K562 (cell line): ENCODE results near the gene CCDC9. TPM values are rescaled to one million over a fixed set of nuclear protein-coding genes. Genes with fewer than 3 reads are reported as not detected.
A peak's percentile ranks its signal among the peaks of the same experiment; 100 is the strongest.

Source experiments
- ARID1B ChIP-seq: fragments of 450-650 bp; IDR thresholded peaks from 2 replicates; pipeline ENCODE4 v1.6.1; 2016; ENCODE audit warnings: antibody characterized with exemption, mild to moderate bottlenecking, inconsistent platforms
- CBX1 ChIP-seq: sonication (generic); IDR thresholded peaks from 2 replicates; pipeline ENCODE4 v1.6.1; 2016; ENCODE audit warnings: antibody characterized with exemption, low read depth, mild to moderate bottlenecking
- CXXC5 ChIP-seq: fragments of 250-450 bp; sonication (Bioruptor Pico); IDR thresholded peaks from 2 replicates; pipeline ENCODE4 v1.8.0; 2022; ENCODE audit warnings: inconsistent platforms, mild to moderate bottlenecking, moderate library complexity
- GTF2A2 ChIP-seq: IDR thresholded peaks from 2 replicates; pipeline ENCODE4 v1.6.1; 2016; ENCODE audit warnings: mild to moderate bottlenecking, missing genetic modification characterization, missing compliant biosample characterization
- GTF2F1 ChIP-seq: IDR thresholded peaks from 2 replicates; pipeline ENCODE4 v1.6.1; 2011; ENCODE audit warnings: low read depth, low read length, improper control_type of control experiment
- MAFG ChIP-seq: fragments of 450-650 bp; conservative IDR thresholded peaks from 2 replicates; pipeline ENCODE4 v1.6.1; 2016; ENCODE audit warnings: missing genetic modification characterization, missing compliant biosample characterization
- MTA3 ChIP-seq: fragments of 450-650 bp; formaldehyde crosslinking; IDR thresholded peaks from 2 replicates; pipeline ENCODE4 v1.6.1; 2017; ENCODE audit warnings: mild to moderate bottlenecking, borderline replicate concordance
- RBFOX2 ChIP-seq: fragments of 200-400 bp; formaldehyde crosslinking; IDR thresholded peaks from 2 replicates; pipeline ENCODE4 v1.6.1; 2017; ENCODE audit warnings: low read depth, mild to moderate bottlenecking, low read length, moderate library complexity
- RBM34 ChIP-seq: fragments of 200-400 bp; formaldehyde crosslinking; IDR thresholded peaks from 2 replicates; pipeline ENCODE4 v1.6.1; 2018; ENCODE audit warnings: low read length, borderline replicate concordance; ENCODE audit not compliant: insufficient read depth
- TAF7 ChIP-seq: fragments of 450-650 bp; IDR thresholded peaks from 2 replicates; pipeline ENCODE4 v1.6.1; 2016; ENCODE audit warnings: missing genetic modification characterization, missing compliant biosample characterization
- THRAP3 ChIP-seq: fragments of 450-650 bp; IDR thresholded peaks from 2 replicates; pipeline ENCODE4 v1.6.1; 2016; ENCODE audit warnings: mild to moderate bottlenecking, inconsistent platforms, borderline replicate concordance
- ZBTB17 ChIP-seq: fragments of 450-650 bp; formaldehyde crosslinking; IDR thresholded peaks from 2 replicates; pipeline ENCODE4 v1.4.0; 2020; ENCODE audit warnings: mild to moderate bottlenecking
- ZNF140 ChIP-seq: fragments of 250-450 bp; sonication (Bioruptor Pico); IDR thresholded peaks from 2 replicates; pipeline ENCODE4 v1.8.0; 2021; ENCODE audit warnings: moderate library complexity, mild to moderate bottlenecking, inconsistent platforms
- ZNF197 ChIP-seq: fragments of 200-800 bp; sonication (Bioruptor generic); IDR thresholded peaks from 2 replicates; pipeline ENCODE4 v1.6.1; 2016; ENCODE audit warnings: low read depth, missing genetic modification characterization, missing compliant biosample characterization
- ZNF347 ChIP-seq: fragments of 450-650 bp; formaldehyde crosslinking; IDR thresholded peaks from 2 replicates; pipeline ENCODE4 v1.4.0; 2020; ENCODE audit warnings: low read depth, mild to moderate bottlenecking, moderate library complexity
- ZNF507 ChIP-seq: conservative IDR thresholded peaks from 2 replicates; pipeline ENCODE4 v1.6.1; 2017; ENCODE audit warnings: missing genetic modification characterization, missing compliant biosample characterization
- ZNF551 ChIP-seq: fragments of 250-450 bp; sonication (Bioruptor Pico); IDR thresholded peaks from 2 replicates; pipeline ENCODE4 v1.5.0; 2021; ENCODE audit warnings: mild to moderate bottlenecking, moderate library complexity
- ZNF79 ChIP-seq: fragments of 250-450 bp; sonication (Bioruptor Pico); IDR thresholded peaks from 2 replicates; pipeline ENCODE4 v1.4.0; 2020; ENCODE audit warnings: low read depth, mild to moderate bottlenecking, moderate library complexity
- polyA plus RNA-seq, 8 experiments: library from polyadenylated mRNA; depleted of rRNA in 4 of 8; stranded (reverse) in 5 of 8; unstranded in 3 of 8; fragments of >200 nt; fragmentation: Nextera tagmentation in 2 of 8; fragmentation: Illumina TruSeq in 1 of 8; extraction: Ambion mirVana in 2 of 8; extraction: Trizol in 1 of 8; gene quantifications; 2 replicates each; pipeline versions ENCODE4 v1.2.1 to v1.2.3, GENCODE V29; 2011 to 2014; ENCODE audit warnings: inconsistent platforms in 1 of 8, missing spikeins in 1 of 8
- total RNA-seq, 7 experiments: library from RNA; depleted of rRNA in 6 of 7; stranded (reverse); fragments of >200 nt in 6 of 7; fragmentation: Illumina TruSeq in 2 of 7; extraction: Trizol in 2 of 7; gene quantifications; 2 replicates each; pipeline versions ENCODE4 v1.2.1 to v1.2.3, GENCODE V29; 2011 to 2021; ENCODE audit warnings: low replicate concordance in 1 of 7
- TF ChIP-seq, protein P1 (sequence below): sonication (generic); formaldehyde crosslinking; IDR thresholded peaks from 2 replicates; pipeline ENCODE4 v1.9.0; 2022; ENCODE audit warnings: mild to moderate bottlenecking, missing genetic modification reagents
- TF ChIP-seq, protein P2 (sequence below): IDR thresholded peaks from 3 replicates; pipeline ENCODE4 v1.6.1; 2011; ENCODE audit warnings: borderline replicate concordance, mild to moderate bottlenecking, moderate library complexity; ENCODE audit not compliant: insufficient read length; ENCODE audit errors: extremely low read depth
- TF ChIP-seq, protein P3 (sequence below), 3 experiments: fragments of 200-800 bp in 1 of 3; sonication (Bioruptor generic) in 1 of 3; sonication (generic) in 1 of 3; formaldehyde crosslinking in 1 of 3; IDR thresholded peaks; 2 replicates each; pipeline versions ENCODE4 v1.6.1 to v1.8.0; 2016 to 2022; ENCODE audit warnings: mild to moderate bottlenecking in 2 of 3, missing compliant biosample characterization in 2 of 3, missing genetic modification characterization in 2 of 3, missing genetic modification reagents in 1 of 3
- TF ChIP-seq, protein P4 (sequence below): fragments of 450-650 bp; IDR thresholded peaks from 2 replicates; pipeline ENCODE4 v1.6.1; 2014; ENCODE audit warnings: low read depth, mild to moderate bottlenecking, moderate library complexity, borderline replicate concordance

Gene CCDC9
- total and polyA plus RNA-seq, 9 of the 15 experiments (the other 6 are each of a cell fraction or from before 2014, with no cell fraction given) = 0.23 to 38.6 (median 8.4) TPM

DNA sequence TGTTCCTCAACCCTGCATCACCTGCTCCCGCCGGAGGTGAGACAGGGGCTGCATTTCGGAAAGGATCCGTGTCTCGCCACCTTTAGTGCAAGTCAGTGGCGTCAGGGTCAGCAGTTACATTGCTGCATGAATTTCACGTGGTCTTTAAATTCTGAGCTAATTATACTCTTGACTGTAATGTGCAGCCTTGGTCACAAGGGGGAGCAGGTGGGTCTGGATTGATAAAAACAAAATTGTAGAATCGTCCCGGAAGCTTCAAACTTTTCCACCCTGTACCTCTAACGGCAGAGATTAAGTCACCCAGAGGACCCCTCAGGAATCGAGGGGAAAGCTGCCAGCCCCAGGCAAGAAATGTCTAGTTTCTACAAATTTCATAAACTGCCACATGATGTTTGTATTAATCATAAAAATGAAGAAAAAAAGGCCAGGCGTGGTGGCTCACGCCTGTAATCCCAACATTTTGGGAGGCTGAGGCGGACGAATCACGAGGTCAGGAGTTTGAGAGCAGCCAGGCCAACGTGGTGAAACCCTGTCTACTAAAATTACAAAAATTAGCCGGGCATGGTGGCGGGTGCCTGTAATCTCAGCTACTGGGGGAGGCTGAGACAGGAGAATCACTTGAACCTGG, 45.5 kb upstream of the CCDC9 start (continued):
- peak; percentile 66 for TF ChIP-seq CXXC5 (CRISPR knock-in tag)
- TF ChIP-seq, protein P1, sequence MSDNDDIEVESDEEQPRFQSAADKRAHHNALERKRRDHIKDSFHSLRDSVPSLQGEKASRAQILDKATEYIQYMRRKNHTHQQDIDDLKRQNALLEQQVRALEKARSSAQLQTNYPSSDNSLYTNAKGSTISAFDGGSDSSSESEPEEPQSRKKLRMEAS (CRISPR knock-in tag) = peak; percentile 64; the same call in 1 of the 2 replicates
- peak; percentile 14; the same call in 1 of the 2 replicates for TF ChIP-seq THRAP3
- peak; percentile 80 for TF ChIP-seq GTF2A2
- no peak for TF ChIP-seq ZNF79 (CRISPR knock-in tag)
- TF ChIP-seq ZNF140 (CRISPR knock-in tag) = 0 out of 2 replicates have a peak, but pooled peaks have one; percentile 62
- no peak for TF ChIP-seq RBM34
- TF ChIP-seq ZBTB17 (CRISPR knock-in tag) = peak; percentile 78; the same call in 1 of the 2 replicates
- no peak for TF ChIP-seq GTF2F1
- TF ChIP-seq ZNF197 (CRISPR knock-in tag) = peak; percentile 94
- TF ChIP-seq ZNF507 (tag) = peak; percentile 43
- TF ChIP-seq CBX1 = no peak
- TF ChIP-seq MAFG = 0 out of 2 replicates have a peak, but pooled peaks have one; percentile 5
- TF ChIP-seq TAF7 (tag) = peak; percentile 58; the same call in 1 of the 2 replicates
- TF ChIP-seq, protein P2, sequence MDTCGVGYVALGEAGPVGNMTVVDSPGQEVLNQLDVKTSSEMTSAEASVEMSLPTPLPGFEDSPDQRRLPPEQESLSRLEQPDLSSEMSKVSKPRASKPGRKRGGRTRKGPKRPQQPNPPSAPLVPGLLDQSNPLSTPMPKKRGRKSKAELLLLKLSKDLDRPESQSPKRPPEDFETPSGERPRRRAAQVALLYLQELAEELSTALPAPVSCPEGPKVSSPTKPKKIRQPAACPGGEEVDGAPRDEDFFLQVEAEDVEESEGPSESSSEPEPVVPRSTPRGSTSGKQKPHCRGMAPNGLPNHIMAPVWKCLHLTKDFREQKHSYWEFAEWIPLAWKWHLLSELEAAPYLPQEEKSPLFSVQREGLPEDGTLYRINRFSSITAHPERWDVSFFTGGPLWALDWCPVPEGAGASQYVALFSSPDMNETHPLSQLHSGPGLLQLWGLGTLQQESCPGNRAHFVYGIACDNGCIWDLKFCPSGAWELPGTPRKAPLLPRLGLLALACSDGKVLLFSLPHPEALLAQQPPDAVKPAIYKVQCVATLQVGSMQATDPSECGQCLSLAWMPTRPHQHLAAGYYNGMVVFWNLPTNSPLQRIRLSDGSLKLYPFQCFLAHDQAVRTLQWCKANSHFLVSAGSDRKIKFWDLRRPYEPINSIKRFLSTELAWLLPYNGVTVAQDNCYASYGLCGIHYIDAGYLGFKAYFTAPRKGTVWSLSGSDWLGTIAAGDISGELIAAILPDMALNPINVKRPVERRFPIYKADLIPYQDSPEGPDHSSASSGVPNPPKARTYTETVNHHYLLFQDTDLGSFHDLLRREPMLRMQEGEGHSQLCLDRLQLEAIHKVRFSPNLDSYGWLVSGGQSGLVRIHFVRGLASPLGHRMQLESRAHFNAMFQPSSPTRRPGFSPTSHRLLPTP = no peak
- peak; percentile 40; the same call in 1 of the 2 replicates for TF ChIP-seq RBFOX2
- 0 out of 2 replicates have a peak, but pooled peaks have one; percentile 64 for TF ChIP-seq MTA3
- no peak for TF ChIP-seq ZNF551
- TF ChIP-seq ZNF347 (CRISPR knock-in tag) = no peak
- peak; percentile 35; the same call in 1 of the 2 replicates for TF ChIP-seq ARID1B
- TF ChIP-seq, protein P3, sequence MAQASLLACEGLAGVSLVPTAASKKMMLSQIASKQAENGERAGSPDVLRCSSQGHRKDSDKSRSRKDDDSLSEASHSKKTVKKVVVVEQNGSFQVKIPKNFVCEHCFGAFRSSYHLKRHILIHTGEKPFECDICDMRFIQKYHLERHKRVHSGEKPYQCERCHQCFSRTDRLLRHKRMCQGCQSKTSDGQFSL (CRISPR knock-in tag; IDR thresholded peaks at IDR 0.05) = no peak
- TF ChIP-seq, protein P3 (tag; IDR thresholded peaks at IDR 0.05) = peak in 1 of 2 experiments; percentile 66; a peak in 1 of 4 replicates
- TF ChIP-seq, protein P4, sequence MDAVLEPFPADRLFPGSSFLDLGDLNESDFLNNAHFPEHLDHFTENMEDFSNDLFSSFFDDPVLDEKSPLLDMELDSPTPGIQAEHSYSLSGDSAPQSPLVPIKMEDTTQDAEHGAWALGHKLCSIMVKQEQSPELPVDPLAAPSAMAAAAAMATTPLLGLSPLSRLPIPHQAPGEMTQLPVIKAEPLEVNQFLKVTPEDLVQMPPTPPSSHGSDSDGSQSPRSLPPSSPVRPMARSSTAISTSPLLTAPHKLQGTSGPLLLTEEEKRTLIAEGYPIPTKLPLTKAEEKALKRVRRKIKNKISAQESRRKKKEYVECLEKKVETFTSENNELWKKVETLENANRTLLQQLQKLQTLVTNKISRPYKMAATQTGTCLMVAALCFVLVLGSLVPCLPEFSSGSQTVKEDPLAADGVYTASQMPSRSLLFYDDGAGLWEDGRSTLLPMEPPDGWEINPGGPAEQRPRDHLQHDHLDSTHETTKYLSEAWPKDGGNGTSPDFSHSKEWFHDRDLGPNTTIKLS = 0 out of 2 replicates have a peak, but pooled peaks have one; percentile 31
